K562 (cell line): ENCODE data around the gene LZTR1. TPM values are rescaled to one million over a fixed set of nuclear protein-coding genes. Genes with fewer than 3 reads are reported as not detected.

Experiments used
- HINFP ChIP-seq: fragments of 450-650 bp; conservative IDR thresholded peaks from 2 replicates; pipeline ENCODE4 v1.6.1; 2016; ENCODE audit warnings: missing genetic modification characterization, low read depth, mild to moderate bottlenecking, control low read depth, missing compliant biosample characterization
- KDM4B ChIP-seq, 2 experiments: fragments of 450-650 bp in 1 of 2; sonication (generic) in 1 of 2; IDR thresholded peaks; 2 replicates each; pipeline ENCODE4 v1.6.1; 2016 to 2017; ENCODE audit warnings: borderline replicate concordance in 2 of 2, antibody characterized with exemption in 1 of 2, low read depth in 1 of 2, mild to moderate bottlenecking in 1 of 2
- NCOA1 ChIP-seq: fragments of 450-650 bp; IDR thresholded peaks from 2 replicates; pipeline ENCODE4 v1.6.1; 2016; ENCODE audit warnings: low read depth
- PBX2 ChIP-seq, 2 experiments: IDR thresholded peaks in 1 of 2; conservative IDR thresholded peaks in 1 of 2; 2 replicates each; pipeline ENCODE4 v1.6.1; 2016; ENCODE audit warnings: low read depth in 2 of 2, mild to moderate bottlenecking in 1 of 2, missing compliant biosample characterization in 1 of 2, missing genetic modification characterization in 1 of 2, moderate library complexity in 1 of 2
- PHF21A ChIP-seq: fragments of 450-650 bp; IDR thresholded peaks from 2 replicates; pipeline ENCODE4 v1.6.1; 2017; ENCODE audit warnings: low read depth, borderline replicate concordance
- ZBTB1 ChIP-seq: sonication (generic); formaldehyde crosslinking; IDR thresholded peaks from 2 replicates; pipeline ENCODE4 v1.8.1; 2023; ENCODE audit warnings: missing genetic modification reagents, low read depth, mild to moderate bottlenecking, borderline replicate concordance
- ZBTB11 ChIP-seq, 3 experiments: fragments of 200-800 bp in 1 of 3; fragments of 250-450 bp in 1 of 3; fragments of 450-650 bp in 1 of 3; sonication (Bioruptor Pico) in 1 of 3; sonication (Bioruptor generic) in 1 of 3; formaldehyde crosslinking in 1 of 3; IDR thresholded peaks; 2 replicates each; pipeline versions ENCODE4 v1.6.1 to v1.8.0; 2016 to 2022; ENCODE audit warnings: mild to moderate bottlenecking in 2 of 3, missing genetic modification characterization in 2 of 3, missing compliant biosample characterization in 1 of 3, moderate library complexity in 1 of 3
- ZMIZ1 ChIP-seq, 2 experiments: fragments of 150-350 bp in 1 of 2; IDR thresholded peaks; 2 replicates each; pipeline ENCODE4 v1.6.1; 2012 to 2016; ENCODE audit warnings: low read depth in 2 of 2, low read length in 2 of 2, mild to moderate bottlenecking in 1 of 2, moderate library complexity in 1 of 2
- ZNF165 ChIP-seq: fragments of 250-450 bp; sonication (Bioruptor Pico); IDR thresholded peaks from 2 replicates; pipeline ENCODE4 v1.4.0; 2020; ENCODE audit warnings: borderline replicate concordance
- polyA plus RNA-seq, 8 experiments: library from polyadenylated mRNA; depleted of rRNA in 4 of 8; stranded (reverse) in 5 of 8; unstranded in 3 of 8; fragments of >200 nt; fragmentation: Nextera tagmentation in 2 of 8; fragmentation: Illumina TruSeq in 1 of 8; extraction: Ambion mirVana in 2 of 8; extraction: Trizol in 1 of 8; gene quantifications; 2 replicates each; pipeline versions ENCODE4 v1.2.1 to v1.2.3, GENCODE V29; 2011 to 2014; ENCODE audit warnings: inconsistent platforms in 1 of 8, missing spikeins in 1 of 8
- total RNA-seq, 7 experiments: library from RNA; depleted of rRNA in 6 of 7; stranded (reverse); fragments of >200 nt in 6 of 7; fragmentation: Illumina TruSeq in 2 of 7; extraction: Trizol in 2 of 7; gene quantifications; 2 replicates each; pipeline versions ENCODE4 v1.2.1 to v1.2.3, GENCODE V29; 2011 to 2021; ENCODE audit warnings: low replicate concordance in 1 of 7

The LZTR1 gene
- total and polyA plus RNA-seq, 9 of the 15 experiments (the other 6 are each of a cell fraction or from before 2014, with no cell fraction given) = 2.2 to 135 (median 63.0) TPM

GRCh38 chr22:20960609-20961008, 21.5 kb upstream of the LZTR1 start (continued):
- TF ChIP-seq KDM4B (IDR thresholded peaks at IDR 0.05; ENCODE audit: borderline replicate concordance in 2 of 2, low read depth in 1 of 2) (no peak), PBX2 (CRISPR knock-in tag; IDR thresholded peaks at IDR 0.05; ENCODE audit: low read depth) (no peak), PBX2 (tag; conservative IDR thresholded peaks at IDR 0.05; ENCODE audit: low read depth) (no peak), ZBTB11 (CRISPR knock-in tag; IDR thresholded peaks at IDR 0.05) (no peak), PHF21A (no peak), HINFP (no peak), NCOA1 (no peak), ZBTB1 (CRISPR knock-in tag) (no peak), ZMIZ1 (IDR thresholded peaks at IDR 0.05; ENCODE audit: low read depth in 2 of 2, low read length in 2 of 2) (no peak), ZNF165 (CRISPR knock-in tag) (no peak)
